ENCODE results near the gene MUS81. TPM values are rescaled to one million over a fixed set of nuclear protein-coding genes. Genes with fewer than 3 reads are reported as not detected.

The MUS81 gene
- total and polyA plus RNA-seq, 10 of the 15 experiments (the other 5 are each of a cell fraction or from before 2014, with no cell fraction given): 11.8 to 76.1 (median 48.4) TPM

DNA sequence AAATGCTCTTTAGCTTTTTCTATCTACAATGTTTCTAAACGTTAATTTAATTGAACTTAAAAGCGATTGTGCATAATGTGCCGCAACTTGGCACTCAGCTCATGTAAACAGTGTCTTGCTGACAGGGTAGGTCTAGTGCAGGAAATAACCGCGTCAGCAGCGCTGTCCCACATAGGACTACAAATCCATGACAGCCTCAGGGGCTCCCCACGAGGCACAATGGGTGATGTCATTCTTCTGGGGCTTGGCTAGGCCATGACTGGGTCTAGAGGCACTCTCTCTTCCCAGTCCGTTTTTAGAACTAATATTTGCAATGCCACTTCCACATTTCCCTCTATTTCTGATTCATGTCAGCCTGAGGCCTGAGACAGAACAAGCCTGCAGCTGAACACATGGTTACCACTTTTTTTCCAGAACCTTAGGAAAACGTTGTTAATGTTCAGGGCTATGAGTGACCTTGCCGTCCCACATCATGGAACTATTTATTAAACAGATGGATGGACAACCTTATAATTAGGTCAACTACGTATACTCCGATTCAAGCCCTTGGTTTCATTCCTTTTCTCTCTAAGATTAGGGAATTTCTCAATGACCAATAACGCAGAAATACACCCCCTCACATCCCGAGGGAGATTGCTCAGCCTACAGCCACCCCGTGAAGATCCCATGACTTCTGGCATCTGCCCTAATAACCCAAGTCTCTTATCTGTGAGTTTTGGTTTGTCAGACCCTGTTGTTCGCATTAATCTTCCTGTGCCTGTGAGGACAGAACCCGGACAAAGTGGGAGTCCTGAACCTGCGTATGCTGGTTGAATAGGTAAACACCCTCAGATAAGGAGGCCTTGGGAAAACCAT is 45.9 kb upstream of the MUS81 start (continued):
- TF ChIP-seq ASH2L (IDR thresholded peaks at IDR 0.05; ENCODE audit: borderline replicate concordance, low read depth): no peak
- TF ChIP-seq ZNF274 (IDR thresholded peaks at IDR 0.05; ENCODE audit: insufficient read depth, insufficient read length): no peak
- TF ChIP-seq, protein P1, sequence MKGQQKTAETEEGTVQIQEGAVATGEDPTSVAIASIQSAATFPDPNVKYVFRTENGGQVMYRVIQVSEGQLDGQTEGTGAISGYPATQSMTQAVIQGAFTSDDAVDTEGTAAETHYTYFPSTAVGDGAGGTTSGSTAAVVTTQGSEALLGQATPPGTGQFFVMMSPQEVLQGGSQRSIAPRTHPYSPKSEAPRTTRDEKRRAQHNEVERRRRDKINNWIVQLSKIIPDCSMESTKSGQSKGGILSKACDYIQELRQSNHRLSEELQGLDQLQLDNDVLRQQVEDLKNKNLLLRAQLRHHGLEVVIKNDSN (IDR thresholded peaks at IDR 0.05; ENCODE audit: borderline replicate concordance, extremely low read length, insufficient read depth, low read depth, low read length): no peak

DNA sequence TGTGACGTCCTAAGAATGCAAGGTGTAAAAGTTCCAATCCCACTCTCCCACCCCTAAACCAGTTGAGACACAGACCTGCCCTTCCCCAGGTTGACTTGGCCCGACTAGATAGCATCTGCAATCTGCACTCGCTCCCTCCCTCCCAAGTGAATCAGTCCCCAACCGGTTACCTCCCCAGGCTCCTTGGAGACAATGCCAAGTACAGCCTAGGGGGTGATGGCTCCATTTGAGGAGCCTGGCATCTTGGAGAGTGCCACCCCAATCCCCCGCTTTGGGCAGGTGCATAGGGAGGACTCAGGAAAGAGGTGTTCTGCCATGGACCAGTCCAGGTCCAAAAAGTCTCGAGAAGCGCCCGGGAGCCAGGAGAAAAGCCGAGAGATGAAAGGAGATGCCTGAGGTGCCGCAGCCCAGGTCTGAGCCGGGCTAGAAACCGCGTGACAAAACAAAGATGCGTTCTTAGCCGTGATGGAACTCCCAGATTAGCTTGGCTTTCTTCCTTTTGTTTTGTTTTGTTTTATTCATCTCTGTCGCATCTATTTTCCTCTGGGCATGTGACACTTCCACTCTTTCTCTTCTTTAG is 45.2 kb upstream of the MUS81 start:
- H2AFZ ChIP-seq (ENCODE audit: control insufficient read depth, low read depth, low read length): no peak overlapping the region
- H4K20me1 ChIP-seq (ENCODE audit: control insufficient read depth, insufficient read depth): no peaks in the 10 kb centered on the region
- H3K36me3 ChIP-seq (ENCODE audit: control insufficient read depth in 2 of 2, insufficient read depth in 2 of 2, low read length in 1 of 2): no peaks in the 10 kb centered on the region
- H3K4me3 ChIP-seq: no peak overlapping the region
- H3K4me1 ChIP-seq (ENCODE audit: control insufficient read depth, insufficient read depth, low read length): peaks cover 3% of the 10 kb centered on the region; the same call in 1 of the 2 replicates
- DNase-seq (ENCODE audit: low read depth, low spot score): no peak
- POLR2A ChIA-PET: no interaction called here
- no peak for ATAC-seq
- H3K4me2 ChIP-seq (ENCODE audit: control insufficient read depth, insufficient read depth): no peak overlapping the region
- CTCF ChIA-PET: interaction anchor here (0.6 to 7.2 kb wide), 8 partner anchors 12 to 111 kb away, joined by 3 to 192 read pairs (median 24); partner anchors contain the start of genes AP5B1 and KAT5
- SMC1A ChIA-PET (ENCODE audit: uncharacterized antibody, unreplicated experiment): interaction anchor here (0.8 to 5.3 kb wide), 2 partner anchors 12 to 36 kb away, joined by 3 to 41 read pairs; no protein-coding TSS in a partner anchor
- no peaks in the 10 kb centered on the region for H3K9me3 ChIP-seq (replicated peaks; ENCODE audit: control insufficient read depth, insufficient read depth, low read length)
- no peaks in the 10 kb centered on the region for H3K27me3 ChIP-seq (replicated peaks in 1 of 2; ENCODE audit: control insufficient read depth in 2 of 2, insufficient read depth in 2 of 2, low read length in 1 of 2)
- TF ChIP-seq RAD51 (IDR thresholded peaks at IDR 0.05) (no peak), ZNF217 (IDR thresholded peaks at IDR 0.05) (no peak), EZH2 (IDR thresholded peaks at IDR 0.05; ENCODE audit: borderline replicate concordance, control insufficient read depth, low read depth, low read length) (no peak), CHD2 (IDR thresholded peaks at IDR 0.05; ENCODE audit: borderline replicate concordance, low read depth, low read length) (no peak), RAD21 (IDR thresholded peaks at IDR 0.05; ENCODE audit: insufficient read depth, low read depth, low read length) (no peak), WRNIP1 (IDR thresholded peaks at IDR 0.05; ENCODE audit: borderline replicate concordance, low read depth, low read length) (no peak), CBX5 (IDR thresholded peaks at IDR 0.05; ENCODE audit: low read depth) (no peak), FOS (IDR thresholded peaks at IDR 0.05; ENCODE audit: borderline replicate concordance, extremely low read depth, insufficient read length) (no peak), TCF12 (IDR thresholded peaks at IDR 0.05; ENCODE audit: low read depth, low read length) (no peak), NFIC (IDR thresholded peaks at IDR 0.05; ENCODE audit: low read depth, low read length) (no peak), SREBF1 (IDR thresholded peaks at IDR 0.05; ENCODE audit: low read length) (no peak), NRF1 (conservative IDR thresholded peaks at IDR 0.05; ENCODE audit: low read depth, low read length) (no peak)
- TF ChIP-seq, protein P2, sequence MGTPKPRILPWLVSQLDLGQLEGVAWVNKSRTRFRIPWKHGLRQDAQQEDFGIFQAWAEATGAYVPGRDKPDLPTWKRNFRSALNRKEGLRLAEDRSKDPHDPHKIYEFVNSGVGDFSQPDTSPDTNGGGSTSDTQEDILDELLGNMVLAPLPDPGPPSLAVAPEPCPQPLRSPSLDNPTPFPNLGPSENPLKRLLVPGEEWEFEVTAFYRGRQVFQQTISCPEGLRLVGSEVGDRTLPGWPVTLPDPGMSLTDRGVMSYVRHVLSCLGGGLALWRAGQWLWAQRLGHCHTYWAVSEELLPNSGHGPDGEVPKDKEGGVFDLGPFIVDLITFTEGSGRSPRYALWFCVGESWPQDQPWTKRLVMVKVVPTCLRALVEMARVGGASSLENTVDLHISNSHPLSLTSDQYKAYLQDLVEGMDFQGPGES (IDR thresholded peaks at IDR 0.05): no peak
- TF ChIP-seq, protein P3, sequence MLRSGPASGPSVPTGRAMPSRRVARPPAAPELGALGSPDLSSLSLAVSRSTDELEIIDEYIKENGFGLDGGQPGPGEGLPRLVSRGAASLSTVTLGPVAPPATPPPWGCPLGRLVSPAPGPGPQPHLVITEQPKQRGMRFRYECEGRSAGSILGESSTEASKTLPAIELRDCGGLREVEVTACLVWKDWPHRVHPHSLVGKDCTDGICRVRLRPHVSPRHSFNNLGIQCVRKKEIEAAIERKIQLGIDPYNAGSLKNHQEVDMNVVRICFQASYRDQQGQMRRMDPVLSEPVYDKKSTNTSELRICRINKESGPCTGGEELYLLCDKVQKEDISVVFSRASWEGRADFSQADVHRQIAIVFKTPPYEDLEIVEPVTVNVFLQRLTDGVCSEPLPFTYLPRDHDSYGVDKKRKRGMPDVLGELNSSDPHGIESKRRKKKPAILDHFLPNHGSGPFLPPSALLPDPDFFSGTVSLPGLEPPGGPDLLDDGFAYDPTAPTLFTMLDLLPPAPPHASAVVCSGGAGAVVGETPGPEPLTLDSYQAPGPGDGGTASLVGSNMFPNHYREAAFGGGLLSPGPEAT (IDR thresholded peaks at IDR 0.05; ENCODE audit: low read depth): no peak
- no peak overlapping the region for H3K9ac ChIP-seq (ENCODE audit: control insufficient read depth, insufficient read depth, low read length)
- BruUV-seq (replicated peaks): no TSS peak
- intact Hi-C loops (cut with micrococcal nuclease; ENCODE audit: unreplicated experiment): no loop called here
- RAD21 ChIA-PET (ENCODE audit: unreplicated experiment): interaction anchor here (1.5 to 5.4 kb wide), 2 partner anchors 26 to 37 kb away, joined by 3 to 91 read pairs; partner anchors contain the start of gene AP5B1
- in situ Hi-C loops (cut with MboI): no loop called here
- no peak for FAIRE-seq
- no peaks in the 10 kb centered on the region for H3K79me2 ChIP-seq (ENCODE audit: control insufficient read depth, insufficient read depth, low read length)
- no peak overlapping the region for H3K27ac ChIP-seq (ENCODE audit: control insufficient read depth, insufficient read depth)
- WGBS (ENCODE audit: insufficient coverage, insufficient replicate concordance, low lambda C conversion rate, missing lambda C conversion rate): 84% methylated on average over 16 of the region's 16 CpGs
